Activated T-cell treated with anti-CD3 and anti-CD28 coated beads, Interleukin-2, amount 50 U/mL, for 1 hour (primary cell): ENCODE measurements around the gene NUP210.
"Not testable (repeated sequence)": the region's sequence is repeated elsewhere in the genome, so short reads cannot be mapped to it uniquely, and the experiment has no call there.

ENCODE experiments used
- DNase-seq: peaks from one replicate; pipeline ENCODE4 v3.0.0-alpha.2; 2020

NUP210 gene

DNA sequence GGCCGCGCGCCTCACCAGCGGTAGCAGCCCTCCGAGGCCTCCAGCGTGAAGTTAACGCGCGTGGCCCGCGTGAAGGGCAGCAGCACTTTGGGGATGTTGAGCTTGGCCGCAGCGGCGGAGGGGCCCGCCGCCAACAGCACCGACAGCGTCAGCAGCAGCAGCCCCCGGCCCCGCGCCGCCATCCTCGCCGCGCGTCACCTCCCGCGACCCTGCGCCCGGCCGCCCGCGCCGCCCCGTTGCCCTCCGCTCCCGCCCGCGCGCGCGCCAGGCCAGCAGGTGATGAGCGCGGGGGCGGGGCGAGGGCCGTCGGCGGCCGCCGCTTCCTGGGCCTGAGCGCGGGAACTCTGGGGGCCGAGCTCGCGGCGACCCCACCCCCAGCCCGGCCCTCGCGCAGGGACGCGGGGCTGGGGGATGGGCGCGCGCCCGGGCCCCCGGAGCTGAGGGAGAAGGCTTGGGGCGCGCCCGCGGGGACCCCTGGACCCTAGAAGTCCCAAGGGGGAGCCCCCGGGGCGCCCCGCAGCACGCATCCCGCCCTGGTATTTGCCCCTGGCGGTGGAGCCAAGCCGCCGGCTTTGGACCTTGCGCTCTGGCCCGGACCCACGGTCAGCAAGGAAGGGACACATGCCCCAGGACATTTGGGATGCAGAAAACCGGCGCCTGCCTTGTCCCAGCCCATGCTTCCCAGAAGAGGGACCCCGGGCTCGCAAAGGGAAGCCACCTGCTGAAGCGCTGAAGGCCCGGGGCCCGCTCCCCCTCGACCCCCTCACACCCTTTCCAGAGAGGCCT, at the start of gene NUP210:
Gene NUP210 (minus strand): TSS at position 278 of the 786 bp plus-strand sequence. CDS start 96 bp downstream, at position 182.
- DNase-seq: peak; percentile 48

DNA sequence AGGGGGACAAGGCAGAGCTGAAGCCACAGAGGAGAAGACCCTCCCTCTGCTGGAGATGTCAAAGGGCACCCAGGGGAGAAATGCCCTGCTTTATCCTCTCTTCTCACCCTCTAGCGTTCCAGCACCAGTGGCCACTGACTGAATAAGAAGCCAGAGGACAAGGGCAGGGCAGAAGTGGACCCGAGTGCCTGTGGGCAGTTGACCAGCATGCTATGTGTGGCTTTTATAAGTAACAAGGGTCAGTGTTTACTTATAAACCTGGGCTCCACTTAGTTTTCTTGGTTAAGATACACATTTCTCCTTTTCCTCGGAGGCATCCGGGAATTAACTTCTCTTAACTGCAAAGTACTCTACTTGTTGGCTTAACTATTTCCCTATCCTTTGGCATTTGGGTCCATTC, 46.7 kb upstream of the NUP210 start:
- DNase-seq: no peak

DNA sequence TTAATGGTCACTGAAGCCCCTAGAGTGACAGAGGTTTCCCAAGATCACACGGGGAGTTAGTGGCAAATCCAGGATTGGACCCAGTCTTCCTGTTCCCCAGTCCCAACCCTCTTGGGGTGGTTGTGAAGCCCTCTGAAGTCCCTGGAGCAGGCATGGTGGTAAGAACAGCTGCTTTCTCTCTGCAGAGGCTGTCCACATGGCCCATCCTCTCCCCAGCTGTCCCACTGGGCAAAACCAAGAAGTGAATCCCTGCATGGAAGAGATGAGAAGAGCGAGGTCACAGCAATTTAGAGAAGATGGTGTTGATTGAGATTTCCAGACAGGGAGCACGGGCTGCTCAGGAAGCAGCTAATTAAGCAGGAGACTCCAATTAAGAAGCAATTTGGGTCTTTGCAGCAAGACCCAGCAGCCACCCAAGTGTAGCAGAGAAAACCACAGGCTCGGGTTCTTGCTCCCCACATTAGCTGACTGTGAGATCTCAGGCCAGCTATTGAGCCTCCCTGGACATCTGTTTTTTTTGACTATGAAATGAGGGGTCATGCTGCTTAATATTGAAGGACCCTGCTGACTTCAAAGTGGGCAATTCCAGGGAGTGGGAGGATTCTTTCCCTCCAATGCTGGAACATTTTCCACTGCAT, 45.2 kb upstream of the NUP210 start:
- DNase-seq: no peak

DNA sequence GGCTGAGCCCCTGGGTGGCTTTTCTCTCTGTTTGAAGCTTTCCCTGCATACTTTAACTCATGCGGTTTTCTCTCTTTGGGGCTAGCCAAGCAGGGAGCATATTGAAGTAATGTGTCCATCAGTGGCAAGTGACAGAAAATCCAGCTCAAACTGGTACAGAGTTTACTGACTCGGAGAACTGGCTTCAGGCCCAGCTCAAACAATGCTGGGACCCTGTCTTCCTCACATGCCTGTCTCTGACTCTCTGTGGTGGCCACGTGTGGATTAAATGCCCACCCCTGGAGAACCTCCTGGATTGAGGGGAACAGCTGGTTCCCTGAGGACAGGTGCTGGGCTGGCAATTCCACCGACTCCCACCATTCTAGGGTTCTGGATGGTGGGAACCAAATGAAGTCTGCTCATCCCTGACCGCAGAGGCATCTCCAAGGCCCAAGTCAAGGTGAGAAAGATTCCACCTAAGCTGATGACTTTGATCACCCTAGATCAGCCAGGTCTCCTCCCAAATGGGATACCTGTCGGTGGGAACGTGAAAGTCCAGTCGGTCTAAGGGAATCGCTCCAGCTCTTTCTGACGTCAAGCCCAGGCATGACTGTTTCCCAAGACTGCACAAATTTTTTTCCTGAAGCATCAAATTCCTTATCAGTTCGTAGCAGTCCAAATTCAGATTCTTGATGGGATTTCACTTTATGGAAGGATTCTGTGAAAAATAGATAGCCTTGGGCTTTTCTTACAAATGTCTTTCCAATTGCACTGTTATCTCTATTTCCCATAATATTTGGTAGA, 43.7 kb upstream of the NUP210 start:
- DNase-seq: no peak

DNA sequence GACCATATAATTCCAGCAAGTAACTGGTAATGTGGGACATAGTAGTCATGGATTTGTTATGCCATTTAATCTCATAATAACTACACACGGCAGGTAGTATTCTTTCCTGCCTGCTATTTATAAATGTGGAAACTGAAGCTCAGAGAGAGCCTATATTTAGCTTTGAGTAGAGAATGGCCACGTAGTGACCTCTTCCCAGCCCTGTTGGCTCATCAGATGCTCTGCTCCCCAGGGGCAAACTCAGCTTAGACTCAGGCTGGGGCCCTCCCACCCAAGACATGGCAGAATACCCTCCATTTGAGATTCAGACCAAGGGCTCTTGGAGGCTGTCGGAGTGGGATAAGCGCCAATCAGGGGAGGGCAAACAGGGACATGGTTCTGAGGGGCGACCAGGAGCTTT, 42.7 kb upstream of the NUP210 start:
- no peak for DNase-seq

- no peak for DNase-seq
These were observed 42.1 kb upstream of the NUP210 start for GRCh38 chr3:13462125-13462629.

GRCh38 chr3:13461169-13462124, 41.3 kb upstream of the NUP210 start:
- DNase-seq: peak; percentile 75

GRCh38 chr3:13460341-13460736, 40.2 kb upstream of the NUP210 start:
- no peak for DNase-seq

DNA sequence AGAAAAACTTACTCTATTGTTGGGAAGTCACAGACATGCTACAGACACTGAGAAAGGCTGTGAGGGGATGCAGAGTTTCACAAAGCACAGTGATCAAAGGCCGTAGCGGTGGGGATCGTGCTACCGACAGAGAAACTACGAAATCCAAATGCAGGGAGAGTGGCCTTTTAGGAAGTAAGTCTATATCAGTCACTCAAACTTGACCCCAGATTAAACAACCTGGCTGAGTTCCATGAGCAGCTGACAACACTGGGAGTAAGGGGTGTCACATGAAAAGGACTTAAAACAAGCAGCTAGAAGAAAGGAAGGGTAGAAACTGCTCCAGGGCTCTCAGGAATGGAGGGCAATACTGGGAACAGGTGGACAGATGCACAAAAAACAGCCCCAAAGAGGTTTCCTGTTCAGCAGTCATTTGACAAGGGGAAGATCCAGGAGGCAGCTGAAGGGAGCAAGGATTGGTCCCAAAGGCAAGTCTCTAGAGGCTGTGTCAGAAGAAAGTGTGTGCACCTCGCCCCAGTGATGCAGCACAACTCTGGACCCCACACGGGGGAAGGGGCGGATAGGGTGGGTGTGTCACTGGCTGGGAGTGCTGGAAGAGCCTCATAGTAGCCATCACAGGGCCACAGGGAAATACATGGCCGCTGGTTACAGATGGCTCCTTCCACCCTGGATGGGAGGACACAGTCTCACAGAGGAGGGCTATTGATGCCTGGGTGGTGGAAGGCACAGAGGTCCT, 39.7 kb upstream of the NUP210 start:
- no peak for DNase-seq

- no peak for DNase-seq
These were observed 37.5 kb upstream of the NUP210 start for GRCh38 chr3:13457593-13457992.

- no peak for DNase-seq
These were observed 35.5 kb upstream of the NUP210 start for GRCh38 chr3:13455644-13456043.

DNA sequence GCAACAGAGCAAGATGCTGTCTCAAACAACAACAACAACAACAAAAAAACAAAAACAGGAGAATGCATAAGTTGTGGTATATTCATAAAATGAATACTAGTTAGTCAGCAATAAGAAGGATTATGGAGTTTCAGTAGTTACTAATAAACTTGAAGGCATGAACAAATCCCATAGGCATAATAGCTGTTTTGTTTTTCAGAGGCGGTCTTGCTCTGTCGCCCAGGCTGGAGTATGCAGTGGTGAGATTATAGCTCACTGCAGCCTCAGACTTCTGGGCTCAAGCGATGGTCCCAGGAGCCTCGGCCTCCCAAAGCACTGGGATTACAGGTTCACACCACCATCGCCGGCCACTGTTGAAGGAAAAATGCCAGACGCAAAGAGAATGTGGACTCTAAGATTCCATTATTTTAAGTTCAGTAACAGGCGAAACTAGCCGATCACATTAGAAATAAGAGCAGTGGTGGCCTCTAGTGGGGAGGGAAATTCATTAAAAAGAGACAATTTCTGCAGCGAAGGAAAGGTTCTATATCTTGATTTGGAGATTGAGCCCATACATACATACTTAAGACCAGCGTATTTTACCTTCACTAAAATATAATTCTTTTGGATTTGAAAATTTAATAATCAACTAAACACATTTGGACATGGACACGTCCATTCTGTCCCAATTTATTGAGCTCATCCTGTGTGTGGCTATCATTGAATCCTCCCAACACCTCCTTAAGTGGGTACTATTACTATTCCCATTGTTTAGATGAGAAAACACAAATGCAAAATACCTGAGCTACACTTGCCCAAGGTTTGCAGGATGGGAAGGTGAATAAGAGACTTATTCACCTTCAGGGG, 32.6 kb upstream of the NUP210 start:
- DNase-seq: peak; percentile 46

- no peak for DNase-seq
These were observed 31.2 kb upstream of the NUP210 start for GRCh38 chr3:13451301-13451673.

DNA sequence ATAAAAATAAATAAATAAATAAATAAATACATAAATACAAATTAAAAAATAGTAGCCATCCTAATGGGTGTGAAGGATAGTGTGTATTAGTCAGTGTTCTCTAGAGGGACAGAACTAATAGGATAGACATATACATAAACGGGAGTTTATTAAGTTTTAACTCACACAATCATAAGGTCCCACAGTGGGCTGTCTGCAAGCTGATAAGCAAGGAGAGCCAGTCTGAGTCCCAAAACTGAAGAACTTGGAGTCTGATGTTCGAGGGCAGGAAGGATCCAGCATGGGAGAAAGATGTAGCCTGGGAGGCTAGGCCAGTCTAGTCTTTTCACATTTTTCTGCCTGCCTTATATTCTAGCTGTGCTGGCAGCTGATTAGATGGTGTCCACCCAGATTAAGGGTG, 22.8 kb upstream of the NUP210 start:
- DNase-seq: not testable (repeated sequence)

GRCh38 chr3:13440204-13440817, 20.2 kb upstream of the NUP210 start:
- no peak for DNase-seq

GRCh38 chr3:13436213-13436612, 16.1 kb upstream of the NUP210 start:
- not testable (repeated sequence) for DNase-seq

DNA sequence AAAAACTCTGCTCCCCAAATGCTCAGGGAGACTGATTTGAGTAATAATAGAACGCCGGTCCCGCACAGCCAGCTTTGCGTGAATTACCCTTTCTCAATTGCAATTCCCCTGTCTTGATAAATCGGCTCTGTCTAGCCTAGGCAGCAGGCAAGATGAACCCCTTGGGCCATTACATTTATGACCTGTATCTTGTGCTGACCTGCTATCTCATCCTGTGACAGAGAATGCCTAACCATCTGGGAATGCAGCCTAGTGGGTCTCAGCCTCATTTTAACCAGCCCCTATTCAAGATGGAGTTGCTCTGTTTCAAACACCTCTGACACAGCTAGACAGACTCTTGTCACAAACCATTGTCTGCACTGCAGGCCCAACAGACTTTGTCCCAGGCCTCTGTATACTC, 13.8 kb upstream of the NUP210 start:
- no peak for DNase-seq

DNA sequence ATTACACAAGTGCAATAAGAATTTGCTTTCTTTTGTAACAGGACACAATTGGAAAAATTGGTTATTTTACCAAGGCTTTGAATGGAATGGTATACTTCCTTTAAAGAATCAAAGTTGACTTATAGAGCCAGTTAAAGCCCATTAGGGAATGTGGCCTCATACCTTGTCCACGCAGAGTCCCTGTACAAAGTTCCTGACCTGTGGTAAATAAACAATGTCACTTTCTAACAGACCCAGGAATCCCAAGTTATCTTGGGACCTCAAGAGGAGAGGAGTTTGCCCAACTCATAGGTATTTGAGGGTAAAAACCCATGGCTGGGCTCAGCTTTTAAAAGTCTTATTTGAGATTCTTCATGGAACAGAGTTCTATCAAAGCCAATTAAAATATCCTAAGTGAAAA, 12.0 kb upstream of the NUP210 start:
- DNase-seq: no peak

- DNase-seq: not testable (repeated sequence)
These were observed 10.3 kb upstream of the NUP210 start for GRCh38 chr3:13430411-13430875.
